ENCODE measurements around the gene TRIO.
A peak's percentile ranks its signal among the peaks of the same experiment; 100 is the strongest.

TRIO gene

DNA sequence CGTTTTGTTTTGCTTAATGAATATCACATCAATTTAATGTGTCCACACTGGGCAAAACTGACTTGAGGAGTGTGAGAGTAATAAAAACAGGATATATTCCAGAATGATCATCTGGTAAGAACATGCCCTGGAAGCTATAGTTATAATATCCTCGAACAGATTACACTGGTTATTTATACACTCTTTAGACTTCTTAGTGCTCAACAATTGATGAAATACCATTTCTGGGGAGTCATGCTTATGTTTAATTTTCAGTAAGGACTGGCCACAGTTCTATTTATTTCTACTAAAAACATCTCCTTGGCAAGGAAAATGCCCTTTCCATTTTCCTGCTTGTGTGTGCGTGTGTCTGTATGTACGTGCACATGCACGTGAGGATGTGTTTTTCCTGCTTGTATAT lies 205.0 kb downstream of the TRIO start:
- H3K4ac ChIP-seq (ENCODE audit: low read depth, low read length), result no peak overlapping the region
- no peak overlapping the region for H4K91ac ChIP-seq (ENCODE audit: low read depth, low read length)
- H3K4me2 ChIP-seq (ENCODE audit: low read length), result no peak overlapping the region
- peaks cover 4 to 39% of the 10 kb centered on the region in 2 experiments for H3K36me3 ChIP-seq (ENCODE audit: control insufficient read depth in 1 of 2, insufficient read depth in 2 of 2, low read length in 2 of 2)
- peak overlapping the region; percentile 3 for H3K23ac ChIP-seq (ENCODE audit: low read length)
- H2BK12ac ChIP-seq (ENCODE audit: low read length), result no peak overlapping the region
- no peaks in the 10 kb centered on the region for H3K79me1 ChIP-seq (ENCODE audit: low read length)
- no peak overlapping the region for H3K4me3 ChIP-seq (ENCODE audit: low read depth, low read length)
- no peak overlapping the region for H4K8ac ChIP-seq (ENCODE audit: low read depth, low read length)
- H3K79me2 ChIP-seq (ENCODE audit: control insufficient read depth, insufficient read depth, low read length, poor library complexity), result no peaks in the 10 kb centered on the region
- no peak overlapping the region for H4K12ac ChIP-seq (ENCODE audit: low read depth, low read length)
- no peak overlapping the region for H2BK120ac ChIP-seq (ENCODE audit: insufficient read depth, low read length, poor library complexity)
- no peak overlapping the region for H3K18ac ChIP-seq (ENCODE audit: low read length)
- no peak overlapping the region for H2AFZ ChIP-seq (ENCODE audit: insufficient read depth, low read length, poor library complexity)
- H2AK5ac ChIP-seq (ENCODE audit: low read length), result no peak overlapping the region
- H3K9ac ChIP-seq (ENCODE audit: low read length), result no peak overlapping the region
- no CpG with 5 or more reads among the region's 5 CpGs for WGBS (ENCODE audit: extremely low coverage, insufficient coverage, insufficient read length)
- no peaks in the 10 kb centered on the region for H3K27me3 ChIP-seq (ENCODE audit: insufficient read depth, low read length)
- DNase-seq, result no peak
- H2BK5ac ChIP-seq (ENCODE audit: low read depth, low read length, poor library complexity), result no peak overlapping the region
- no peak overlapping the region for H3K27ac ChIP-seq (ENCODE audit: low read depth, low read length)
- H3K14ac ChIP-seq (ENCODE audit: low read length), result no peak overlapping the region
- no peaks in the 10 kb centered on the region for H3K4me1 ChIP-seq (ENCODE audit: control insufficient read depth in 1 of 2, insufficient read depth in 2 of 2, low read length in 2 of 2)
- H3K9me3 ChIP-seq (ENCODE audit: insufficient read depth, low read depth, low read length), result peaks cover 3% of the 10 kb centered on the region

DNA sequence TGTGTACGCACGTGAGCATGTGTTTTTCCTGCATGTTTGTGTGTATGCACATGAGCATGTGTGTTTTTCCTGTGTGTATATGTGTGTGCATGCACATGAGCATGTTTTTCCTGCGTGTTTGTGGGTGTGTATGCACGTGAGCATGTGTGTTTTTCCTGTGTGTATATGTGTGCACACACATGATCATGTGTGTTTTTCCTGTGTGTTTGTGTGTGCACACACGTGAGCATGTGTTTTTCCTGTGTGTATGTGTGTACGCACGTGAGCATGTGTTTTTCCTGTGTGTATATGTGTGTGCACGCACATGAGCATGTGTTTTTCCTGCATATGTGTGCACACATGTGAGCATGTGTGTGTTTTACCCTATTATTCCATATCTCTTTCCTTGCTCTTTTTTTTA lies 205.9 kb downstream of the TRIO start:
- no peak overlapping the region for H3K18ac ChIP-seq (ENCODE audit: low read length)
- H3K9me3 ChIP-seq (ENCODE audit: insufficient read depth, low read depth, low read length), result peaks cover 3% of the 10 kb centered on the region
- no peak overlapping the region for H2BK5ac ChIP-seq (ENCODE audit: low read depth, low read length, poor library complexity)
- H2BK120ac ChIP-seq (ENCODE audit: insufficient read depth, low read length, poor library complexity), result no peak overlapping the region
- H3K14ac ChIP-seq (ENCODE audit: low read length), result no peak overlapping the region
- H3K27me3 ChIP-seq (ENCODE audit: insufficient read depth, low read length), result no peaks in the 10 kb centered on the region
- H3K23ac ChIP-seq (ENCODE audit: low read length), result no peak overlapping the region
- H4K12ac ChIP-seq (ENCODE audit: low read depth, low read length), result no peak overlapping the region
- H3K4me3 ChIP-seq (ENCODE audit: low read depth, low read length), result no peak overlapping the region
- no peak for DNase-seq
- H3K27ac ChIP-seq (ENCODE audit: low read depth, low read length), result no peak overlapping the region
- no peak overlapping the region for H3K4me2 ChIP-seq (ENCODE audit: low read length)
- H2BK12ac ChIP-seq (ENCODE audit: low read length), result no peak overlapping the region
- H2AFZ ChIP-seq (ENCODE audit: insufficient read depth, low read length, poor library complexity), result no peak overlapping the region
- no peaks in the 10 kb centered on the region for H3K79me2 ChIP-seq (ENCODE audit: control insufficient read depth, insufficient read depth, low read length, poor library complexity)
- WGBS (ENCODE audit: extremely low coverage, insufficient coverage, insufficient read length), result no CpG with 5 or more reads among the region's 8 CpGs
- no peak overlapping the region for H2AK5ac ChIP-seq (ENCODE audit: low read length)
- H3K36me3 ChIP-seq (ENCODE audit: control insufficient read depth in 1 of 2, insufficient read depth in 2 of 2, low read length in 2 of 2), result peaks cover 7 to 38% of the 10 kb centered on the region in 2 experiments
- no peak overlapping the region for H3K4ac ChIP-seq (ENCODE audit: low read depth, low read length)
- H3K79me1 ChIP-seq (ENCODE audit: low read length), result no peaks in the 10 kb centered on the region
- no peak overlapping the region for H4K91ac ChIP-seq (ENCODE audit: low read depth, low read length)
- no peak overlapping the region for H4K8ac ChIP-seq (ENCODE audit: low read depth, low read length)
- no peaks in the 10 kb centered on the region for H3K4me1 ChIP-seq (ENCODE audit: control insufficient read depth in 1 of 2, insufficient read depth in 2 of 2, low read length in 2 of 2)
- peak overlapping the region; percentile 41 for H3K9ac ChIP-seq (ENCODE audit: low read length)

DNA sequence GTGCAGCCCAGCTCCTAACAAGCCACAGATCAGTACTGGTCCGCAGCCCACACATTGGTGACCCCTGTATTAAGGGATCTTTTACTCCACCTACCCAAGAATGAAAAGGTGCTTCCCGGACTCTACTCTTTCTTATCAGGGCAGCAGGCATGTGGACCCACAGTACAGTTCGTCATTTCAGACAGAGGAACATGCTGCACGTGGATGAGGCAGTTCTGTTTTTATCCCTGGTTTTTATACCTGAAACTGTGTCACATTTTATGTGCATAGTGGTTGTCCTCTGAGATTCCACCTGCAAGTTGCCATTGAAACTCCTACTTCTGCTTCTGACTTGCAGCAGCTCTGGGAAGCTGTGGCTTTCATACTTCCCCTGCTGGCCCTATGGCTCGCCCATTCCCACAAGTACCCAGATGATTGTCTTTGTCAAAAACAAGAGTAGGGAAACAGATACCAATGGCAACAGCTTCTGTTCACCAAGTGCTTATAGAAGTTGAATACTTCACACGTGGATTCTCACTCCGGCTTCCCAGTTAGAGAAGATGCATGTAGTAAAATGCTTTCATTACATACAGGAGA lies 208.0 kb downstream of the TRIO start:
- H3K4me2 ChIP-seq (ENCODE audit: low read length), result no peak overlapping the region
- H3K14ac ChIP-seq (ENCODE audit: low read length), result no peak overlapping the region
- no peak overlapping the region for H2BK5ac ChIP-seq (ENCODE audit: low read depth, low read length, poor library complexity)
- H3K18ac ChIP-seq (ENCODE audit: low read length), result no peak overlapping the region
- WGBS (ENCODE audit: extremely low coverage, insufficient coverage, insufficient read length), result no CpG with 5 or more reads among the region's 7 CpGs
- no peaks in the 10 kb centered on the region for H3K79me1 ChIP-seq (ENCODE audit: low read length)
- H2AK5ac ChIP-seq (ENCODE audit: low read length), result no peak overlapping the region
- H2BK120ac ChIP-seq (ENCODE audit: insufficient read depth, low read length, poor library complexity), result no peak overlapping the region
- H4K12ac ChIP-seq (ENCODE audit: low read depth, low read length), result no peak overlapping the region
- H3K4ac ChIP-seq (ENCODE audit: low read depth, low read length), result no peak overlapping the region
- peak in 1 of 2 donors; percentile 14 for DNase-seq
- H3K23ac ChIP-seq (ENCODE audit: low read length), result no peak overlapping the region
- H3K4me1 ChIP-seq (ENCODE audit: control insufficient read depth in 1 of 2, insufficient read depth in 2 of 2, low read length in 2 of 2), result no peaks in the 10 kb centered on the region
- H3K27me3 ChIP-seq (ENCODE audit: insufficient read depth, low read length), result no peaks in the 10 kb centered on the region
- H3K27ac ChIP-seq (ENCODE audit: low read depth, low read length), result no peak overlapping the region
- H3K36me3 ChIP-seq (ENCODE audit: control insufficient read depth in 1 of 2, insufficient read depth in 2 of 2, low read length in 2 of 2), result peaks cover 9 to 43% of the 10 kb centered on the region in 2 experiments
- H3K9me3 ChIP-seq (ENCODE audit: insufficient read depth, low read depth, low read length), result peaks cover 3% of the 10 kb centered on the region
- H4K8ac ChIP-seq (ENCODE audit: low read depth, low read length), result no peak overlapping the region
- no peak overlapping the region for H2AFZ ChIP-seq (ENCODE audit: insufficient read depth, low read length, poor library complexity)
- H2BK12ac ChIP-seq (ENCODE audit: low read length), result no peak overlapping the region
- H3K79me2 ChIP-seq (ENCODE audit: control insufficient read depth, insufficient read depth, low read length, poor library complexity), result no peaks in the 10 kb centered on the region
- no peak overlapping the region for H4K91ac ChIP-seq (ENCODE audit: low read depth, low read length)
- H3K4me3 ChIP-seq (ENCODE audit: low read depth, low read length), result no peak overlapping the region
- no peak overlapping the region for H3K9ac ChIP-seq (ENCODE audit: low read length)

DNA sequence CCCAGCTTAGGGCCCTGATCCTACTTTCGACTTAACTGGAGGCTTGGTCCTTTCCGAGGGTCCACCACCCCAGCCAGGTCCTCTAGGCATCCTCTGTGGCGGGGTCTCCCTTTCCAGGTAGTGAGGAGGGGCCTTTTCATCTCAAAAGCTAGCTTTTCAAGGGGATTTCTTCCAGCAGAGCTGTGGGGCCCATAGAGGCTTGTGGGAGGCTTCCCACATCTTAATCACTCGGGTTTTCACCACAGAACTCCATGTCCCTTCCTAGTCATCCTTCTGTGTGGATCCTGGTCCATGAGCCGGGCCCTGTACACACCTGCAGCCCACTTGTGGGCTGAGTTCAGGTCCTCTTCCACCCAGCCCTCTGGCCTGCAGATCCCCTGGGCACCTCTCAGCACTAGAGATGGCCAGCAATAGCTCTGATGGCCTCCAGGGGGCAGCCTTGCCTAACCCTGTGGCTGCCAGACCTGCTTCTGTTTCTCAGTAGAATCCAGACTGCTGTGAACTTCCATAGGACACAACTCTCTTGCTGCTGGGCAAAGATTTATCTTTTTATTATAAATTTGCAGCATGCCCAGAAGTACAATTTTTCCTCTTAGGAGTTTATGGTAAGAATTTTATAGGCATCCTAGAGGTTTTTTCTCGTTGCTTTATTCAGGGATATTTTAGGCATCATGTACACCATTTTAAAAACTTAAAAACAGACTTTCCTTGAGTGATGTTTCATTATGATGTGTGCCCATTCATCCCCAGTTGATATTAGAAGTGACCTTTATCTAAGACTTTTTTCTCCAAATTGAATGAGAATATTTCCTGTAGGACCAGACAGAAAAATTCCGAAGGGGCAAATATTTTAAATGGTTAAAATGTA lies 208.9 kb downstream of the TRIO start:
- Histone ChIP-seq H2AFZ (ENCODE audit: insufficient read depth, low read length, poor library complexity) (no peak overlapping the region), H3K23ac (ENCODE audit: low read length) (no peak overlapping the region), H3K4me1 (ENCODE audit: control insufficient read depth in 1 of 2, insufficient read depth in 2 of 2, low read length in 2 of 2) (no peaks in the 10 kb centered on the region), H3K14ac (ENCODE audit: low read length) (no peak overlapping the region), H4K12ac (ENCODE audit: low read depth, low read length) (no peak overlapping the region), H3K79me2 (ENCODE audit: control insufficient read depth, insufficient read depth, low read length, poor library complexity) (no peaks in the 10 kb centered on the region), H3K9me3 (ENCODE audit: insufficient read depth, low read depth, low read length) (peaks cover 3% of the 10 kb centered on the region), H3K4me2 (ENCODE audit: low read length) (no peak overlapping the region), H3K4me3 (ENCODE audit: low read depth, low read length) (no peak overlapping the region), H4K8ac (ENCODE audit: low read depth, low read length) (no peak overlapping the region), H2BK120ac (ENCODE audit: insufficient read depth, low read length, poor library complexity) (no peak overlapping the region), H3K79me1 (ENCODE audit: low read length) (no peaks in the 10 kb centered on the region), H3K27me3 (ENCODE audit: insufficient read depth, low read length) (no peaks in the 10 kb centered on the region), H3K36me3 (ENCODE audit: control insufficient read depth in 1 of 2, insufficient read depth in 2 of 2, low read length in 2 of 2) (peaks cover 13 to 43% of the 10 kb centered on the region in 2 experiments), H3K18ac (ENCODE audit: low read length) (no peak overlapping the region), H2AK5ac (ENCODE audit: low read length) (no peak overlapping the region), H3K4ac (ENCODE audit: low read depth, low read length) (no peak overlapping the region), H2BK12ac (ENCODE audit: low read length) (no peak overlapping the region), H3K27ac (ENCODE audit: low read depth, low read length) (no peak overlapping the region), H2BK5ac (ENCODE audit: low read depth, low read length, poor library complexity) (no peak overlapping the region), H3K9ac (ENCODE audit: low read length) (no peak overlapping the region), H4K91ac (ENCODE audit: low read depth, low read length) (no peak overlapping the region)
- DNase-seq, result peak; percentile 58 to 83
- WGBS (ENCODE audit: extremely low coverage, insufficient coverage, insufficient read length), result no CpG with 5 or more reads among the region's 7 CpGs

Measured in trophoblast cell (in vitro differentiated cells and primary cell).